ENCODE measurements around the gene TFCP2. TPM values are rescaled to one million over a fixed set of nuclear protein-coding genes. Genes with fewer than 3 reads are reported as not detected.

The TFCP2 gene
- total RNA-seq, 1 donor from 2014 or later = 20.6 TPM

GRCh38 chr12:51174501-51174900 lies 1.6 kb upstream of the TFCP2 start:
- Mint-ChIP-seq H3K9me3 (ENCODE audit: unreplicated experiment) (no peaks in the 10 kb centered on the region), H3K4me1 (ENCODE audit: unreplicated experiment) (peaks cover 6% of the 10 kb centered on the region), H3K4me3 (ENCODE audit: unreplicated experiment) (peak overlapping the region; percentile 14), H3K27me3 (ENCODE audit: unreplicated experiment) (peaks cover 2% of the 10 kb centered on the region), H3K36me3 (ENCODE audit: unreplicated experiment) (no peaks in the 10 kb centered on the region), H3K27ac (ENCODE audit: unreplicated experiment) (no peak overlapping the region)
- TF ChIP-seq CTCF (IDR thresholded peaks at IDR 0.05) = no peak
- no peak for DNase-seq (ENCODE audit: extremely low spot score, unreplicated experiment)

- H3K4me1 Mint-ChIP-seq (ENCODE audit: unreplicated experiment) = peaks cover 8% of the 10 kb centered on the region
These were observed 936 bp downstream of the TFCP2 start for GRCh38 chr12:51171884-51172514.

GRCh38 chr12:51163795-51164194 lies 9.1 kb downstream of the TFCP2 start:
- H3K27me3 Mint-ChIP-seq (ENCODE audit: unreplicated experiment) = no peaks in the 10 kb centered on the region
- TF ChIP-seq CTCF (IDR thresholded peaks at IDR 0.05) = no peak
- H3K36me3 Mint-ChIP-seq (ENCODE audit: unreplicated experiment) = no peaks in the 10 kb centered on the region
- H3K4me1 Mint-ChIP-seq (ENCODE audit: unreplicated experiment) = peaks cover 8% of the 10 kb centered on the region
- DNase-seq (ENCODE audit: extremely low spot score, unreplicated experiment) = no peak
- no peaks in the 10 kb centered on the region for H3K9me3 Mint-ChIP-seq (ENCODE audit: unreplicated experiment)
- H3K27ac Mint-ChIP-seq (ENCODE audit: unreplicated experiment) = no peak overlapping the region
- H3K4me3 Mint-ChIP-seq (ENCODE audit: unreplicated experiment) = no peak overlapping the region

More at GRCh38 chr12:51171884-51172514, 936 bp downstream of the TFCP2 start:
- no peaks in the 10 kb centered on the region for H3K27me3 Mint-ChIP-seq (ENCODE audit: unreplicated experiment)
- H3K9me3 Mint-ChIP-seq (ENCODE audit: unreplicated experiment) = no peaks in the 10 kb centered on the region
- no peak overlapping the region for H3K4me3 Mint-ChIP-seq (ENCODE audit: unreplicated experiment)
- DNase-seq (ENCODE audit: extremely low spot score, unreplicated experiment) = no peak
- TF ChIP-seq CTCF (IDR thresholded peaks at IDR 0.05) = no peak
- no peak overlapping the region for H3K27ac Mint-ChIP-seq (ENCODE audit: unreplicated experiment)
- H3K36me3 Mint-ChIP-seq (ENCODE audit: unreplicated experiment) = no peaks in the 10 kb centered on the region

- no peaks in the 10 kb centered on the region for H3K36me3 Mint-ChIP-seq (ENCODE audit: unreplicated experiment)
- no peaks in the 10 kb centered on the region for H3K27me3 Mint-ChIP-seq (ENCODE audit: unreplicated experiment)
- H3K4me3 Mint-ChIP-seq (ENCODE audit: unreplicated experiment) = no peak overlapping the region
- TF ChIP-seq CTCF (IDR thresholded peaks at IDR 0.05) = no peak
- DNase-seq (ENCODE audit: extremely low spot score, unreplicated experiment) = peak; percentile 46
- peaks cover 8% of the 10 kb centered on the region for H3K4me1 Mint-ChIP-seq (ENCODE audit: unreplicated experiment)
- no peak overlapping the region for H3K27ac Mint-ChIP-seq (ENCODE audit: unreplicated experiment)
- no peaks in the 10 kb centered on the region for H3K9me3 Mint-ChIP-seq (ENCODE audit: unreplicated experiment)
These were observed 10.7 kb downstream of the TFCP2 start for GRCh38 chr12:51162217-51162616.

GRCh38 chr12:51160814-51161459 lies 12.0 kb downstream of the TFCP2 start:
- Mint-ChIP-seq H3K27me3 (ENCODE audit: unreplicated experiment) (no peaks in the 10 kb centered on the region), H3K9me3 (ENCODE audit: unreplicated experiment) (no peaks in the 10 kb centered on the region), H3K4me3 (ENCODE audit: unreplicated experiment) (no peak overlapping the region), H3K4me1 (ENCODE audit: unreplicated experiment) (peaks cover 8% of the 10 kb centered on the region), H3K27ac (ENCODE audit: unreplicated experiment) (peak overlapping the region; percentile 58), H3K36me3 (ENCODE audit: unreplicated experiment) (no peaks in the 10 kb centered on the region)
- TF ChIP-seq CTCF (IDR thresholded peaks at IDR 0.05) = no peak
- peak; percentile 46 for DNase-seq (ENCODE audit: extremely low spot score, unreplicated experiment)

Measured in osteocyte (in vitro differentiated cells).